MM.1S (cell line): ENCODE data around the gene ANK2.

ENCODE experiments used
- EZH2 ChIP-seq: fragments of 300-600 bp; sonication (generic); optimal IDR thresholded peaks from 2 replicates; pipeline ENCODE3; 2017; ENCODE audit warnings: low read depth, mild to moderate bottlenecking, antibody characterized with exemption, low read length, mixed read lengths
- TF ChIP-seq, protein P1 (sequence below): fragments of 300-600 bp; sonication (generic); IDR thresholded peaks from 2 replicates; pipeline ENCODE4 v1.5.1; 2016; ENCODE audit warnings: antibody characterized with exemption, low read length, mixed read lengths

DNA sequence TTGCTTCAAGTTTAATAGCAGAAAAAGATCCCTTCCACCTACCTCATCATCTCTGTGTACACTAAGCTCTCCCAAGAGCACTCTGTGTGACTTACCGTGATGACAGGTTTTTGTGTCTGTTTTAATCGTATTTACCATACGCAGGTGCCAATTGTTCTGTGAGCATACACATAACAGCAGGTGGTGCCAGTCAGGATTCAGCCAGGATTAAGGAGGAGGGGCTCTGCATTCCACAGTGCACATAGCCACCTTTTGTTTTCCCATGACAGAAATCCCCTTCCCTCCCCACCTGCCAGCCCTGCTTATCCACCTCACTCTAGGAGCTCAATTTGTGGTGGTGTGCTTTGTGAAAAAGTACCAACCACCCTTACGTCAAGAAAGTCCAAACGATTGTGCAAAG is 14.8 kb downstream of the ANK2 start:
- TF ChIP-seq, protein P1, sequence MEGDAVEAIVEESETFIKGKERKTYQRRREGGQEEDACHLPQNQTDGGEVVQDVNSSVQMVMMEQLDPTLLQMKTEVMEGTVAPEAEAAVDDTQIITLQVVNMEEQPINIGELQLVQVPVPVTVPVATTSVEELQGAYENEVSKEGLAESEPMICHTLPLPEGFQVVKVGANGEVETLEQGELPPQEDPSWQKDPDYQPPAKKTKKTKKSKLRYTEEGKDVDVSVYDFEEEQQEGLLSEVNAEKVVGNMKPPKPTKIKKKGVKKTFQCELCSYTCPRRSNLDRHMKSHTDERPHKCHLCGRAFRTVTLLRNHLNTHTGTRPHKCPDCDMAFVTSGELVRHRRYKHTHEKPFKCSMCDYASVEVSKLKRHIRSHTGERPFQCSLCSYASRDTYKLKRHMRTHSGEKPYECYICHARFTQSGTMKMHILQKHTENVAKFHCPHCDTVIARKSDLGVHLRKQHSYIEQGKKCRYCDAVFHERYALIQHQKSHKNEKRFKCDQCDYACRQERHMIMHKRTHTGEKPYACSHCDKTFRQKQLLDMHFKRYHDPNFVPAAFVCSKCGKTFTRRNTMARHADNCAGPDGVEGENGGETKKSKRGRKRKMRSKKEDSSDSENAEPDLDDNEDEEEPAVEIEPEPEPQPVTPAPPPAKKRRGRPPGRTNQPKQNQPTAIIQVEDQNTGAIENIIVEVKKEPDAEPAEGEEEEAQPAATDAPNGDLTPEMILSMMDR: no peak
- TF ChIP-seq EZH2: no peak
